Mucosa of descending colon (tissue), 3 donors: ENCODE measurements around the gene WARS2. TPM values are rescaled to one million over a fixed set of nuclear protein-coding genes. Genes with fewer than 3 reads are reported as not detected.
A peak's percentile ranks its signal among the peaks of the same experiment; 100 is the strongest.

ENCODE experiments used
- ATAC-seq: fragments of 200-7000 bp; cut with Tn5 transposase; one replicate; pipeline ENCODE4 v1.9.1; 2020; ENCODE audit warnings: mild to moderate bottlenecking, moderate library complexity
- DNase-seq, 3 donors: peaks; one replicate each; pipeline ENCODE4 v3.0.0-alpha.2; 2020
- H3K36me3 ChIP-seq: fragments of 200-600 bp; one replicate; pipeline ENCODE4 v1.8.0; 2021; ENCODE audit warnings: low read depth, mild to moderate bottlenecking
- H3K4me1 ChIP-seq: fragments of 200-600 bp; one replicate; pipeline ENCODE4 v1.8.0; 2021; ENCODE audit warnings: low read depth, mild to moderate bottlenecking
- H3K4me3 ChIP-seq: fragments of 200-600 bp; one replicate; pipeline ENCODE4 v1.8.0; 2021; ENCODE audit warnings: mild to moderate bottlenecking
- H3K9me3 ChIP-seq: fragments of 200-600 bp; one replicate; pipeline ENCODE4 v1.8.0; 2021; ENCODE audit warnings: mild to moderate bottlenecking
- CTCF ChIP-seq: fragments of 200-600 bp; IDR thresholded peaks from one replicate; pipeline ENCODE4 v1.8.0; 2022; ENCODE audit warnings: antibody characterized with exemption, mild to moderate bottlenecking
- intact Hi-C, 2 donors: fragments of 100-400 bp; cut with DNase I in 1 of 2; cut with micrococcal nuclease in 1 of 2; formaldehyde crosslinking; loops; one replicate each; pipeline versions ENCODE4 v1.11.0 to v1.11.1; 2022; cut with DNase I, micrococcal nuclease
- total RNA-seq, 3 donors: library from RNA; stranded (reverse); fragmentation: NEBNext Ultra II Directional in 2 of 3; extraction: Animal tissue kit (Norgen Biotek cat#: 25700) in 2 of 3; gene quantifications; one replicate each; pipeline versions ENCODE4 v1.2.1 to v1.2.4, GENCODE V29; 2021 to 2023
- donor health status: DM: no; HTN: no; CAD: no; lungs with moderate emphysema.
- donor health status: DM: no; HTN: no; CAD: no.
- donor health status: DM: no; HTN: yes; CAD: no.

Gene WARS2
- total RNA-seq, 3 donors from 2014 or later: 10.5 to 14.9 (median 14.5) TPM

GRCh38 chr1:118995312-118996016 is 145.0 kb downstream of the WARS2 start:
- no peak for TF ChIP-seq CTCF
- Histone ChIP-seq H3K36me3 (no peaks in the 10 kb centered on the region), H3K4me1 (peaks cover 6% of the 10 kb centered on the region), H3K9me3 (no peaks in the 10 kb centered on the region), H3K4me3 (no peak overlapping the region)
- intact Hi-C loops: no loop called here
- no peak for ATAC-seq
- DNase-seq: no peak

GRCh38 chr1:118993700-118994026 is 146.8 kb downstream of the WARS2 start:
- peaks cover 4% of the 10 kb centered on the region for H3K4me1 ChIP-seq
- intact Hi-C loops: no loop called here
- no peak for TF ChIP-seq CTCF
- no peaks in the 10 kb centered on the region for H3K9me3 ChIP-seq
- ATAC-seq: no peak
- DNase-seq: no peak
- H3K36me3 ChIP-seq: no peaks in the 10 kb centered on the region
- H3K4me3 ChIP-seq: no peak overlapping the region

GRCh38 chr1:118992868-118993699 is 147.4 kb downstream of the WARS2 start:
- H3K4me1 ChIP-seq: peaks cover 4% of the 10 kb centered on the region
- intact Hi-C loops: no loop called here
- no peak for TF ChIP-seq CTCF
- DNase-seq (no peak), ATAC-seq (no peak)
- no peaks in the 10 kb centered on the region for H3K9me3 ChIP-seq
- no peaks in the 10 kb centered on the region for H3K36me3 ChIP-seq
- no peak overlapping the region for H3K4me3 ChIP-seq

- ATAC-seq: no peak
- TF ChIP-seq CTCF: no peak
- intact Hi-C loops: no loop called here
Observed at GRCh38 chr1:118992237-118992825, 148.1 kb downstream of the WARS2 start.

GRCh38 chr1:118991448-118991847 is 149.0 kb downstream of the WARS2 start:
- Histone ChIP-seq H3K36me3 (no peaks in the 10 kb centered on the region), H3K4me1 (peaks cover 9% of the 10 kb centered on the region), H3K4me3 (no peak overlapping the region), H3K9me3 (no peaks in the 10 kb centered on the region)
- DNase-seq (no peak), ATAC-seq (peak; percentile 22)
- no peak for TF ChIP-seq CTCF
- intact Hi-C loops: no loop called here

More at GRCh38 chr1:118992237-118992825, 148.1 kb downstream of the WARS2 start:
- peaks cover 9% of the 10 kb centered on the region for H3K4me1 ChIP-seq
- no peaks in the 10 kb centered on the region for H3K36me3 ChIP-seq
- H3K4me3 ChIP-seq: no peak overlapping the region
- DNase-seq: no peak
- H3K9me3 ChIP-seq: no peaks in the 10 kb centered on the region
